T-helper 2 cell treated with Interferon-gamma antibody and Interleukin-4, amounts not matched to agents 5 μg/mL and 100 μg/mL, for 36 hours (primary cell): Measurements from ENCODE around the gene CRTC3.

Source experiments
- DNase-seq: peaks from one replicate; pipeline ENCODE4 v3.0.0; 2021; ENCODE audit warnings: low spot score
- H3K27ac Mint-ChIP-seq: one replicate; pipeline ENCODE4 v1.8.0; 2021; ENCODE audit warnings: mild to moderate bottlenecking, mixed read lengths
- H3K27me3 Mint-ChIP-seq: one replicate; pipeline ENCODE4 v1.8.0; 2021; ENCODE audit warnings: low read depth, mixed read lengths
- H3K36me3 Mint-ChIP-seq: one replicate; pipeline ENCODE4 v1.8.0; 2021; ENCODE audit warnings: low read depth, mixed read lengths
- H3K4me1 Mint-ChIP-seq: one replicate; pipeline ENCODE4 v1.8.0; 2021; ENCODE audit warnings: low read depth, mixed read lengths
- H3K4me3 Mint-ChIP-seq: one replicate; pipeline ENCODE4 v1.8.0; 2022; ENCODE audit warnings: mild to moderate bottlenecking, moderate library complexity, mixed read lengths
- H3K9me3 Mint-ChIP-seq: one replicate; pipeline ENCODE4 v1.8.0; 2021; ENCODE audit warnings: mixed read lengths

CRTC3 gene

GRCh38 chr15:90561344-90562244 lies 31.9 kb downstream of the CRTC3 start:
- H3K27ac Mint-ChIP-seq, result peak overlapping the region; percentile 86
- H3K9me3 Mint-ChIP-seq, result peaks cover 9% of the 10 kb centered on the region
- H3K27me3 Mint-ChIP-seq, result no peaks in the 10 kb centered on the region
- H3K36me3 Mint-ChIP-seq, result peaks cover 58% of the 10 kb centered on the region
- DNase-seq, result no peak
- peaks cover 81% of the 10 kb centered on the region for H3K4me1 Mint-ChIP-seq
- H3K4me3 Mint-ChIP-seq, result peak overlapping the region; percentile 76

GRCh38 chr15:90562669-90563068 lies 32.9 kb downstream of the CRTC3 start:
- peaks cover 54% of the 10 kb centered on the region for H3K36me3 Mint-ChIP-seq
- H3K4me1 Mint-ChIP-seq, result peaks cover 77% of the 10 kb centered on the region

GRCh38 chr15:90563463-90563862 lies 33.7 kb downstream of the CRTC3 start:
- H3K4me3 Mint-ChIP-seq, result peak overlapping the region; percentile 69
- peaks cover 52% of the 10 kb centered on the region for H3K36me3 Mint-ChIP-seq
- DNase-seq, result no peak
- no peaks in the 10 kb centered on the region for H3K27me3 Mint-ChIP-seq
- peak overlapping the region; percentile 90 for H3K27ac Mint-ChIP-seq
- H3K4me1 Mint-ChIP-seq, result peaks cover 75% of the 10 kb centered on the region
- H3K9me3 Mint-ChIP-seq, result peaks cover 9% of the 10 kb centered on the region

More at GRCh38 chr15:90562669-90563068, 32.9 kb downstream of the CRTC3 start:
- DNase-seq, result no peak
- Mint-ChIP-seq H3K9me3 (peaks cover 9% of the 10 kb centered on the region), H3K4me3 (peak overlapping the region; percentile 76), H3K27me3 (no peaks in the 10 kb centered on the region), H3K27ac (peak overlapping the region; percentile 86)

GRCh38 chr15:90564051-90564450 lies 34.3 kb downstream of the CRTC3 start:
- Mint-ChIP-seq H3K9me3 (peaks cover 9% of the 10 kb centered on the region), H3K27me3 (no peaks in the 10 kb centered on the region), H3K27ac (peak overlapping the region; percentile 90), H3K4me1 (peaks cover 76% of the 10 kb centered on the region), H3K4me3 (peak overlapping the region; percentile 69), H3K36me3 (peaks cover 52% of the 10 kb centered on the region)
- DNase-seq, result no peak

- no peak for DNase-seq
- no peaks in the 10 kb centered on the region for H3K27me3 Mint-ChIP-seq
- H3K4me1 Mint-ChIP-seq, result peaks cover 74% of the 10 kb centered on the region
- peaks cover 46% of the 10 kb centered on the region for H3K36me3 Mint-ChIP-seq
- peaks cover 4% of the 10 kb centered on the region for H3K9me3 Mint-ChIP-seq
- H3K27ac Mint-ChIP-seq, result peak overlapping the region; percentile 90
- peak overlapping the region; percentile 69 for H3K4me3 Mint-ChIP-seq
These were observed 34.9 kb downstream of the CRTC3 start for GRCh38 chr15:90564590-90564989.

- H3K27ac Mint-ChIP-seq, result peak overlapping the region; percentile 88
These were observed 36.1 kb downstream of the CRTC3 start for GRCh38 chr15:90565866-90566265.

GRCh38 chr15:90570643-90571042 lies 40.9 kb downstream of the CRTC3 start:
- no peaks in the 10 kb centered on the region for H3K27me3 Mint-ChIP-seq
- DNase-seq, result no peak
- peaks cover 70% of the 10 kb centered on the region for H3K4me1 Mint-ChIP-seq
- peak overlapping the region; percentile 63 for H3K4me3 Mint-ChIP-seq
- H3K36me3 Mint-ChIP-seq, result peaks cover 43% of the 10 kb centered on the region
- H3K27ac Mint-ChIP-seq, result peak overlapping the region; percentile 83
- peaks cover 9% of the 10 kb centered on the region for H3K9me3 Mint-ChIP-seq

More at GRCh38 chr15:90565866-90566265, 36.1 kb downstream of the CRTC3 start:
- no peak for DNase-seq
- Mint-ChIP-seq H3K4me1 (peaks cover 72% of the 10 kb centered on the region), H3K27me3 (no peaks in the 10 kb centered on the region), H3K36me3 (peaks cover 33% of the 10 kb centered on the region), H3K4me3 (peak overlapping the region; percentile 69), H3K9me3 (no peaks in the 10 kb centered on the region)

- Mint-ChIP-seq H3K9me3 (peaks cover 9% of the 10 kb centered on the region), H3K4me1 (peaks cover 69% of the 10 kb centered on the region), H3K36me3 (peaks cover 43% of the 10 kb centered on the region), H3K27ac (peak overlapping the region; percentile 81), H3K4me3 (peak overlapping the region; percentile 66), H3K27me3 (no peaks in the 10 kb centered on the region)
- DNase-seq, result no peak
These were observed 41.4 kb downstream of the CRTC3 start for GRCh38 chr15:90571063-90571541.

- no peaks in the 10 kb centered on the region for H3K27me3 Mint-ChIP-seq
- H3K4me1 Mint-ChIP-seq, result peaks cover 73% of the 10 kb centered on the region
- H3K4me3 Mint-ChIP-seq, result peak overlapping the region; percentile 65
- no peak for DNase-seq
- peak overlapping the region; percentile 92 for H3K27ac Mint-ChIP-seq
- H3K9me3 Mint-ChIP-seq, result peaks cover 9% of the 10 kb centered on the region
- peaks cover 55% of the 10 kb centered on the region for H3K36me3 Mint-ChIP-seq
These were observed 43.2 kb downstream of the CRTC3 start for GRCh38 chr15:90572893-90573292.

GRCh38 chr15:90576711-90577389 lies 47.1 kb downstream of the CRTC3 start:
- no peaks in the 10 kb centered on the region for H3K27me3 Mint-ChIP-seq
- peaks cover 52% of the 10 kb centered on the region for H3K36me3 Mint-ChIP-seq

GRCh38 chr15:90579213-90579612 lies 49.5 kb downstream of the CRTC3 start:
- Mint-ChIP-seq H3K27me3 (no peaks in the 10 kb centered on the region), H3K4me3 (no peak overlapping the region), H3K4me1 (peaks cover 72% of the 10 kb centered on the region), H3K36me3 (peaks cover 52% of the 10 kb centered on the region), H3K27ac (no peak overlapping the region), H3K9me3 (no peaks in the 10 kb centered on the region)
- DNase-seq, result no peak

More at GRCh38 chr15:90576711-90577389, 47.1 kb downstream of the CRTC3 start:
- peak overlapping the region; percentile 92 for H3K27ac Mint-ChIP-seq
- H3K9me3 Mint-ChIP-seq, result peaks cover 9% of the 10 kb centered on the region
- no peak for DNase-seq
- no peak overlapping the region for H3K4me3 Mint-ChIP-seq
- peaks cover 69% of the 10 kb centered on the region for H3K4me1 Mint-ChIP-seq

- Mint-ChIP-seq H3K4me3 (no peak overlapping the region), H3K27ac (peak overlapping the region; percentile 39)
These were observed 50.4 kb downstream of the CRTC3 start for GRCh38 chr15:90580099-90580498.

GRCh38 chr15:90580541-90580940 lies 50.8 kb downstream of the CRTC3 start:
- Mint-ChIP-seq H3K36me3 (peaks cover 47% of the 10 kb centered on the region), H3K9me3 (no peaks in the 10 kb centered on the region), H3K27ac (no peak overlapping the region), H3K27me3 (no peaks in the 10 kb centered on the region), H3K4me1 (peaks cover 62% of the 10 kb centered on the region), H3K4me3 (no peak overlapping the region)
- DNase-seq, result no peak

More at GRCh38 chr15:90580099-90580498, 50.4 kb downstream of the CRTC3 start:
- DNase-seq, result no peak
- peaks cover 49% of the 10 kb centered on the region for H3K36me3 Mint-ChIP-seq
- H3K9me3 Mint-ChIP-seq, result no peaks in the 10 kb centered on the region
- H3K4me1 Mint-ChIP-seq, result peaks cover 66% of the 10 kb centered on the region
- H3K27me3 Mint-ChIP-seq, result no peaks in the 10 kb centered on the region

- Mint-ChIP-seq H3K9me3 (no peaks in the 10 kb centered on the region), H3K27me3 (no peaks in the 10 kb centered on the region), H3K4me1 (peaks cover 61% of the 10 kb centered on the region), H3K27ac (peak overlapping the region; percentile 41), H3K36me3 (peaks cover 45% of the 10 kb centered on the region), H3K4me3 (no peak overlapping the region)
- DNase-seq, result no peak
These were observed 51.2 kb downstream of the CRTC3 start for GRCh38 chr15:90580946-90581345.
